OCI-LY3 (cell line): ENCODE results near the gene GSTO2.

ENCODE experiments used
- H2AFZ ChIP-seq: fragments of 200-600, 300-600 bp; shearing (Covaris generic); 2 replicates; pipeline ENCODE4 v1.6.0; 2014; ENCODE audit warnings: antibody characterized with exemption, low read depth, low read length
- H3K27ac ChIP-seq: fragments of 200-600, 300-600 bp; sonication (generic); 2 replicates; pipeline ENCODE4 v1.5.1; 2014; ENCODE audit warnings: mild to moderate bottlenecking, low read length, moderate library complexity, mixed read lengths
- H3K27me3 ChIP-seq: fragments of 200-600, 300-600 bp; sonication (generic); 2 replicates; pipeline ENCODE4 v1.6.1; 2014; ENCODE audit warnings: low read depth, low read length, mixed read lengths
- H3K36me3 ChIP-seq: fragments of 200-600, 300-600 bp; sonication (generic); replicated peaks from 2 replicates; pipeline ENCODE3; 2014; ENCODE audit warnings: low read depth, low read length, mixed read lengths
- H3K4me1 ChIP-seq: fragments of 300-600, 200-600 bp; sonication (generic); 2 replicates; pipeline ENCODE4 v1.6.1; 2014; ENCODE audit warnings: low read length, mixed read lengths
- H3K4me2 ChIP-seq: fragments of 200-600, 300-600 bp; sonication (generic); 2 replicates; pipeline ENCODE4 v1.6.1; 2014; ENCODE audit warnings: low read length, mixed read lengths
- H3K4me3 ChIP-seq: fragments of 300-600, 200-600 bp; sonication (generic); 2 replicates; pipeline ENCODE4 v1.5.1; 2014; ENCODE audit warnings: antibody characterized with exemption, mild to moderate bottlenecking, low read length, moderate library complexity
- H3K79me2 ChIP-seq: fragments of 300-600, 200-600 bp; shearing (Covaris generic); 2 replicates; pipeline ENCODE4 v1.6.1; 2014; ENCODE audit warnings: mild to moderate bottlenecking, low read length, mixed read lengths
- H3K9ac ChIP-seq: fragments of 300-600, 200-600 bp; shearing (Covaris generic); 2 replicates; pipeline ENCODE4 v1.6.0; 2014; ENCODE audit warnings: mild to moderate bottlenecking, low read length, moderate library complexity
- H3K9me3 ChIP-seq: fragments of 200-600, 300-600 bp; shearing (Covaris generic); 2 replicates; pipeline ENCODE4 v1.6.1; 2014; ENCODE audit warnings: low read length, mixed read lengths; ENCODE audit not compliant: insufficient read depth
- H4K20me1 ChIP-seq: fragments of 200-600, 300-600 bp; sonication (generic); 2 replicates; pipeline ENCODE4 v1.6.1; 2016; ENCODE audit warnings: low read length, mixed read lengths; ENCODE audit not compliant: insufficient read depth
- CTCF ChIP-seq: fragments of 200-600, 300-600 bp; sonication (generic); IDR thresholded peaks from 2 replicates; pipeline ENCODE4 v1.5.1; 2014; ENCODE audit warnings: antibody characterized with exemption, low read length, low read depth
- EZH2phosphoT487 ChIP-seq: fragments of 200-600 bp; shearing (Covaris generic); IDR thresholded peaks from 2 replicates; pipeline ENCODE4 v1.6.1; 2018; ENCODE audit warnings: antibody characterized with exemption, mixed run types, low read depth

GSTO2 gene

GRCh38 chr10:104309980-104310978 is 41.3 kb downstream of the GSTO2 start:
- no peak overlapping the region for H3K4me2 ChIP-seq
- no peaks in the 10 kb centered on the region for H4K20me1 ChIP-seq
- no peak overlapping the region for H3K27ac ChIP-seq
- H2AFZ ChIP-seq, result no peak overlapping the region
- no peaks in the 10 kb centered on the region for H3K79me2 ChIP-seq
- H3K4me3 ChIP-seq, result no peak overlapping the region
- peaks cover 14% of the 10 kb centered on the region; the same call in 1 of the 2 replicates for H3K4me1 ChIP-seq
- no peak for TF ChIP-seq EZH2phosphoT487
- no peaks in the 10 kb centered on the region for H3K27me3 ChIP-seq
- H3K9me3 ChIP-seq, result no peaks in the 10 kb centered on the region
- peaks cover 3% of the 10 kb centered on the region for H3K36me3 ChIP-seq
- H3K9ac ChIP-seq, result no peak overlapping the region

- peaks cover 3% of the 10 kb centered on the region for H3K36me3 ChIP-seq
- no peak overlapping the region for H3K27ac ChIP-seq
- TF ChIP-seq CTCF, result no peak
- no peak for TF ChIP-seq EZH2phosphoT487
- H3K4me3 ChIP-seq, result no peak overlapping the region
- H3K79me2 ChIP-seq, result no peaks in the 10 kb centered on the region
- no peaks in the 10 kb centered on the region for H3K9me3 ChIP-seq
- H3K9ac ChIP-seq, result no peak overlapping the region
- H3K4me1 ChIP-seq, result peaks cover 8% of the 10 kb centered on the region; the same call in 1 of the 2 replicates
- H3K4me2 ChIP-seq, result no peak overlapping the region
- no peak overlapping the region for H2AFZ ChIP-seq
- H3K27me3 ChIP-seq, result no peaks in the 10 kb centered on the region
- H4K20me1 ChIP-seq, result peaks cover 2% of the 10 kb centered on the region; the same call in 1 of the 2 replicates
These were observed 42.3 kb downstream of the GSTO2 start for GRCh38 chr10:104311184-104311720.

GRCh38 chr10:104314591-104315485 is 45.9 kb downstream of the GSTO2 start:
- peaks cover 37% of the 10 kb centered on the region for H4K20me1 ChIP-seq
- TF ChIP-seq EZH2phosphoT487, result no peak
- no peak for TF ChIP-seq CTCF
- H3K36me3 ChIP-seq, result peaks cover 3% of the 10 kb centered on the region
- H3K9me3 ChIP-seq, result no peaks in the 10 kb centered on the region
- peaks cover 20% of the 10 kb centered on the region; the same call in 1 of the 2 replicates for H3K79me2 ChIP-seq
- H3K4me3 ChIP-seq, result no peak overlapping the region
- no peak overlapping the region for H3K4me2 ChIP-seq
- H3K4me1 ChIP-seq, result no peaks in the 10 kb centered on the region; the same call in none of the 2 replicates
- H3K27ac ChIP-seq, result no peak overlapping the region
- H3K27me3 ChIP-seq, result no peaks in the 10 kb centered on the region
- H3K9ac ChIP-seq, result no peak overlapping the region
- no peak overlapping the region for H2AFZ ChIP-seq

- no peak overlapping the region for H3K4me2 ChIP-seq
- H3K4me3 ChIP-seq, result no peak overlapping the region
- peaks cover 20% of the 10 kb centered on the region; the same call in 1 of the 2 replicates for H3K79me2 ChIP-seq
- H3K27ac ChIP-seq, result no peak overlapping the region
- no peaks in the 10 kb centered on the region for H3K9me3 ChIP-seq
- H2AFZ ChIP-seq, result no peak overlapping the region
- H3K9ac ChIP-seq, result no peak overlapping the region
- peaks cover 40% of the 10 kb centered on the region for H4K20me1 ChIP-seq
- H3K36me3 ChIP-seq, result peaks cover 3% of the 10 kb centered on the region
- H3K27me3 ChIP-seq, result no peaks in the 10 kb centered on the region
- no peak for TF ChIP-seq EZH2phosphoT487
- TF ChIP-seq CTCF, result no peak
- no peaks in the 10 kb centered on the region; the same call in none of the 2 replicates for H3K4me1 ChIP-seq
These were observed 46.5 kb downstream of the GSTO2 start for GRCh38 chr10:104315486-104315921.
